IPS-NIHi7 (cell line): ENCODE data around the gene ALS2.
"Not testable (repeated sequence)": the region's sequence is repeated elsewhere in the genome, so short reads cannot be mapped to it uniquely, and the experiment has no call there.

Experiments
- DNase-seq: peaks from one replicate; pipeline ENCODE4 v3.0.0; 2012; ENCODE audit warnings: mixed read lengths; ENCODE audit errors: extremely low spot score

ALS2 gene

GRCh38 chr2:201675454-201675853 lies 105.3 kb downstream of the ALS2 start:
- no peak for DNase-seq

DNA sequence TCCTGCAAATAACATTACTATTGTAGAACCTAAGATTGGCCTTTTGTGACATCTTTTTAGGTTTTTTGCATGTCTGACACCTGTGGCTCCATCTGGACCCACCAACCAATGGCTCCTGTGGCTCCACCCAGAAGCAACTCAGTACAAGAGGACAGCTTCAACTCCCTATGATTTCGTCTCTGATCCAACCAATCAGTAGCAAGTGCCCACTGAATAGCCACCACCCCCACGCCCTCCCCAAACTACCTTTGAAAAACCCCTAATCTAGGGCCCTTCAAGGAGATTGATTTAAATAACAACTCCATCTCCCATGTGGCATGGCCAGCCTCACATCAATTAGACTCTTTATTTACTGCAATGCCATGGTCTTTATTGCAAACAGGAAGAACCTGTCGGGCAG lies 105.9 kb downstream of the ALS2 start:
- DNase-seq, result no peak

- DNase-seq, result no peak
Measured at GRCh38 chr2:201674298-201674697, 106.4 kb downstream of the ALS2 start.

DNA sequence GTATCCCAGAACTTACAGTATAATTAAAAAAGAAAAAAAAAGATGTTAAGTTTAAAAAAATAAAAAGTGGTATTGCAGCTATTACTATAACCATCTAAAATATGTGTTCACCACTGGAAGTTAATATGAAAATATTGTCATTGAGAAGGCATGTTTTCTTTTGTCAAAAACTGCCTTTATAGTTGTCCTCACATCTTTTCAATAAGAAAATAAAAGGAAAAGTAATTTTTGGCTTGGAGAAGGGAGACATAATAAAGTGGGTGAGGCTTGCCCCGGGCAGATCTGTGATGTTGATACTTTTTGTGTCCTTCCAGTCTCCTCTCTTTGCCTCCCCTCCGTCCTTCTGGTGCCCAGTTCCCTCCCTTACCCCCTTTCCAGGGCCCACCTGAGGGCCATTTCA lies 107.2 kb downstream of the ALS2 start:
- DNase-seq, result no peak

DNA sequence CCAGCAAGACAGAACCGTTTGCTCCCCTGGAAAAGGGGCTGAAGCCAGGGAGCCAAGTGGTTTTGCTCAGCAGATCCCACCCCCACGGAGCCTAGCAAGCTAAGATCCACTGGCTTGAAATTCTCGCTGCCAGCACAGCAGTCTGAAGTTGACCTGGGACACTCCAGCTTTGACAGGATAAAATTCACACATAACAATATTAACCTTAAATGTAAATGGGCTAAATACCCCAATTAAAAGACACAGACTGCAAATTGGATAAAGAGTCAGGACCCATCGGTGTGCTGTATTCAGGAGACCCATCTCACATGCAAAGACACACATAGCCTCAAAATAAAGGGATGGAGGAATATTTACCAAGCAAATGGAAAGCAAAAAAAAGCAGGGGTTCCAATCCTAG lies 109.5 kb downstream of the ALS2 start:
- not testable (repeated sequence) for DNase-seq

- no peak for DNase-seq
Measured at GRCh38 chr2:201669865-201670264, 110.9 kb downstream of the ALS2 start.

GRCh38 chr2:201668402-201668910 lies 112.3 kb downstream of the ALS2 start:
- no peak for DNase-seq

DNA sequence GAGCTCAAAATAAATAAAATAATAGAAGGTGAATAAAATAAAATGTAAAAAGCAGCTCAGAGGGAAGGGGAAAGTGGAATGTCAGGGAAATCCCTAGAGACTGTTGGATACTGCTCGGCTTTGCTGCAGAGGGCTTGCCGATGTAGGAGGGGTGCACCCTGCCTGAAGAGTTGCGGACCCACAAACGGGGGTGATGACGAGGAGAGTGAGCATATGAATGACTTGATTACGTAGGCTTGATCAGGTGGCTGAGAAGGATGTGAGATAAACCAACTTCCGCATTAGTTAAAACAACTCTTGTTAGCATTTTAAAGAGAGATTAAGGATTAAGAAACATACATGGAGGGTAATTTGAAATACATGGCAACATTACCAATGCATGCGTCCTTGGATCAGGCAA lies 116.4 kb downstream of the ALS2 start:
- no peak for DNase-seq

GRCh38 chr2:201661366-201661765 lies 119.4 kb downstream of the ALS2 start:
- DNase-seq, result no peak

GRCh38 chr2:201660293-201660895 lies 120.3 kb downstream of the ALS2 start:
- no peak for DNase-seq

GRCh38 chr2:201656740-201657139 lies 124.0 kb downstream of the ALS2 start:
- no peak for DNase-seq

- no peak for DNase-seq
Measured at GRCh38 chr2:201656102-201656501, 124.6 kb downstream of the ALS2 start.

- DNase-seq, result no peak
Measured at GRCh38 chr2:201654616-201655384, 125.9 kb downstream of the ALS2 start.

- no peak for DNase-seq
Measured at GRCh38 chr2:201653221-201653620, 127.5 kb downstream of the ALS2 start.
